GM21529 (cell line): ENCODE measurements around the gene SEC63.
"Not testable (repeated sequence)": the region's sequence is repeated elsewhere in the genome, so short reads cannot be mapped to it uniquely, and the experiment has no call there.

Source experiments
- ATAC-seq: cut with Tn5 transposase; IDR thresholded peaks from one replicate; pipeline ENCODE4 v1.9.1; 2021; ENCODE audit not compliant: unreplicated experiment

Gene SEC63, protein sequence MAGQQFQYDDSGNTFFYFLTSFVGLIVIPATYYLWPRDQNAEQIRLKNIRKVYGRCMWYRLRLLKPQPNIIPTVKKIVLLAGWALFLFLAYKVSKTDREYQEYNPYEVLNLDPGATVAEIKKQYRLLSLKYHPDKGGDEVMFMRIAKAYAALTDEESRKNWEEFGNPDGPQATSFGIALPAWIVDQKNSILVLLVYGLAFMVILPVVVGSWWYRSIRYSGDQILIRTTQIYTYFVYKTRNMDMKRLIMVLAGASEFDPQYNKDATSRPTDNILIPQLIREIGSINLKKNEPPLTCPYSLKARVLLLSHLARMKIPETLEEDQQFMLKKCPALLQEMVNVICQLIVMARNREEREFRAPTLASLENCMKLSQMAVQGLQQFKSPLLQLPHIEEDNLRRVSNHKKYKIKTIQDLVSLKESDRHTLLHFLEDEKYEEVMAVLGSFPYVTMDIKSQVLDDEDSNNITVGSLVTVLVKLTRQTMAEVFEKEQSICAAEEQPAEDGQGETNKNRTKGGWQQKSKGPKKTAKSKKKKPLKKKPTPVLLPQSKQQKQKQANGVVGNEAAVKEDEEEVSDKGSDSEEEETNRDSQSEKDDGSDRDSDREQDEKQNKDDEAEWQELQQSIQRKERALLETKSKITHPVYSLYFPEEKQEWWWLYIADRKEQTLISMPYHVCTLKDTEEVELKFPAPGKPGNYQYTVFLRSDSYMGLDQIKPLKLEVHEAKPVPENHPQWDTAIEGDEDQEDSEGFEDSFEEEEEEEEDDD

DNA sequence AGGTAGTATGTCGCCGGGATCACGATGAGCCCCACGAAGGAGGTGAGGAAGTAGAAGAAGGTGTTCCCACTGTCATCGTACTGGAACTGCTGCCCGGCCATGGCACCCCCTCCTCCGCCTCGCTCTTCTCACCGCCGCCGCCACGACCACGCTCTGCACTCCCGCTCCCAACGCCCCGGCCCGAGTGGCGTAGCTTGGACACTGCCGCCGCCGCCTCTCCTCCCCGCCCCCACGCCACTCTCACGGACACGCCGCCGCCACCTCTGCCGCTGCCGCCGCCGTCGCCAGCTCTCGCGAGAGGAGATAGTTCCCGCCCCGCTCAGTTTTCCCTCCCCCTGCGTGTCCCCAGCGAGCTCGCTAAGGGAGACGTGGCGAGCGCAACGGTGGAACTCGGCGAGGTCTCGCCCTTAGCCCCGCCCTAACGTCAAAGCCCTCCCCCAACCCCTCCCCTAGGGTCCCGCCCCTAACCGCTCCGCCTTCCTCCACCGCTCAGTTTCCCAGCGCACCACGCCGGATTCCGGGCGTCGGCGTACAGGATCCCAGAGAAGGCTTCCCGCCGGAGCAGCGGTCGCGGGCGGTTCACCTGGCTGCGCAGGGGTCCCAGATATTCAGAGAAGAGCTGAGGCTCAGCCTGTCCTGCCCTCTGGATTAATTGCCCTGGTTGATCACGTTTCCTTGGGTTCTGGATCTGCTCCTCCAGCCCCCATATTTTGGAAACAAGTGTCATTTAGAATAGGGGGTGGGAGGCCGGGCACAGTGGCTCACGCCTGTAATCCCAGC lies at the start of gene SEC63:
SEC63 (minus strand) TSS at position 300 of the 780 bp plus-strand sequence; CDS start at position 101, 199 bp downstream.
- peak; percentile 90 for ATAC-seq

DNA sequence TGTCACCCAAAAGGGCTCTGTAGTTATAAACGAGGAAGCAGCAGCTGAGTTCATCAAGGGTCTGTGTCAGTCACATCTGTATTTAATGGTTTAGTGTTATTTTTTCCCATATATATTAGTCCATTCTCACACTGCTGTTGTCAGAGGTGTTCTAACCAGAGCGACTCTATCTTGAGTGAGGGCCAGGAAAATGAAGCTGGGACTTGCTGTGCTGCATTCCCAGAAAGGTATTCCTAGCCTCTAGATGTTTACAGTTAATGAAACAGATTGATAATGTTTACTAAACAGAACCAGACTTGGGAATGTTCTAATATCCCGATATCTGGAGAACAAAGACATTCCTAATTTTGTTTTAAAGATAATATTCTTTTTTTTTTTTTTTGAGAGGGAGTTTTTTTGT lies 48.0 kb upstream of the SEC63 start:
- no peak for ATAC-seq

DNA sequence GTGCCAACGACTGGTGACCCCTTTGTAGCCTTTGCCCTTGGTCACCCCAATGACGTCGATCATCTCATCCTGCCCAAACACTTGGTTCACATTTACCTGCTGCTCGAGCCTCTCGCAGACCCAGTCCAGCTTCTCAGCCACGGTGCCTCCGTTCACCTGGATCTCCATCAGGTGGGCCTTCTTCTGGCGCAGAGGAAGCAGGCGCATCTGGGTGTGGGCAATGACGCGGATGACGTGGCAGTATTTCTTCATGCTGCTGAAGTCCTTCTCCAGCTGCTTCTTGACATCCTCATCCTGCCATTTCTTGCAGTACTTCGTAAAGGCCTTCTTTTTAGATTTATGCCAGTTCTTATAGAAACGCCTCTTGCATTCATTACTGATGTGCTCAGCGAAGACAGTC lies 46.9 kb upstream of the SEC63 start:
- ATAC-seq = no peak

DNA sequence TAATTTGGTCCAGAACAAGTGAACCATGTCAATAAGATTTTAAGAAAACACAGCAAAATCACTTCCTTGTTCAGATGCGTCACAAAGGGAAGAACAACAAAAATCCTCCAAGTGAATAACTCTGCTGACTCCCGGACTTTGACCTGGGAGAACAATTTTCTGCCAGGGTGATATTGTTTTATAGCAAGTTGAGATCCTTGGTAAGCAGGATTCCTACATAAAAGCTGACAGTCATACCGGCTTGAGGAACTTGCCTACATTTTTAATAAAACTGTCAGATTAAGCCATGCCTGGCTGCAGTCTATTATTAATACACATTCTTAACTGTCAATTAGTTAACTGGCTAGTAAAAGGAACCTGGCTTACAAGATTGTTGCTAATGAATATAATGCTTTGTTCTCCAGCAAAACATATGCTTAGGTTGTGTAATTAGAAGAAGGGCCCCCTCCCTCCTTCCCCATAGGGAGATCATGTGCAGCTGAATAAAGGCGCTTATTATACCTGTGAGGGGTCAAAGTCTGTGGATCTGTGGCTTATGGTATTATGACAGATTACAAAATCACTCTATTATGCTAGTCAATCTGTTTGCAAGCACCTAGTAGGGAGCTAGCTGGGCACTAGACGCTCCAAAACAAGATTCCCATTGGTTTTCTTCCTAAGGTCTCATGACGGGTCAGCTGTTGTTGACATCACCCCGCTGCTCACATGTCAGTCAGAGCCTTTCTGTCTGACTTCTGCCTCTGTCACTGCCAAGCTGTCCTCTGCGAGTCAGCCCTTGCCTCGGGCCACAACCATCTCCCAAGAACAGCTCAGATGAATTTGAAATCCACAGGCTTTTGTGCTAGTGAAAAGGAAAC lies 44.6 kb upstream of the SEC63 start:
- ATAC-seq = no peak

DNA sequence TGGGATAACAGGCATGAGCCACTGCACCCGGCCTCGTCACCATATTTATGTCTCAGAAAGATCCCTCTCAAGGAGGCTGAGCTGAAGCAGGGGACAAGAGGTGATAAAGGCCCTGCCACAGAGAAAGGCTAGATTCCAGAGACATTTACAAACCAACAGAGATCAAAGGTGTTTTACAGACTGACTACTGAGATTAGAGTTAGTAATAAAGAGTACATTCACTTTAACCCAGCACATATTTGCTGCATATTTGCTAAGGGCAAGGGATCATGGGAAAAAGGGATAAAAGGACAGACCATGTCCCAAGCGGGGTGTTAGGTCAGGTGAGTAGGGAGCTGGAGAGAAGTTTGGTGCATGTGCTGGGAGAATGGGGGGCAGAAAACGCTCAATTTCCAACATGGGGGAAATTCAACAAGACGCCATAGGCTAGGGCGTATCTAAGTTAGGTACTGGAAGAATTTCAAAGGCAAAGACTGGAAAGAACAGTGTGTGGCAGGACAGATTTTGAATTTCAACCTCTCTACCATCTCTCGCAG lies 43.8 kb upstream of the SEC63 start:
- no peak for ATAC-seq

DNA sequence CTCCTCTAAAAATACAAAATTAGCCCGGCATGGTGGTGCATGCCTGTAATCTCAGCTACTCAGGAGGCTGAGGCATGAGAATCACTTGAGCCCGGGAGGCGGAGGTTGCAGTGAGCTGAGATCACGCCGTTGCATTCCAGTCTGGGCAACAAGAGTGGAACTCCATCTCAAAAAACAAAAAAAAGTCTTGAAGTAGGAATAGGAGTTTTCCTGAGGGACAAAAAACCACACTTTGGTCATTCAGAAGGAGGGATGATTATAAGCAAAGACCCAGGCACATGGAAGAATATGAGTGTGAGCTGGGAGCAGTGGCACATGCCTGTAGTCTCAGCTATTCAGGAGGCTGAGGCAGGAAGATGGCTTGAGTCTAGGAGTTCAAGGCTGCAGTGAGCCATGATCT lies 42.3 kb upstream of the SEC63 start:
- ATAC-seq = not testable (repeated sequence)

DNA sequence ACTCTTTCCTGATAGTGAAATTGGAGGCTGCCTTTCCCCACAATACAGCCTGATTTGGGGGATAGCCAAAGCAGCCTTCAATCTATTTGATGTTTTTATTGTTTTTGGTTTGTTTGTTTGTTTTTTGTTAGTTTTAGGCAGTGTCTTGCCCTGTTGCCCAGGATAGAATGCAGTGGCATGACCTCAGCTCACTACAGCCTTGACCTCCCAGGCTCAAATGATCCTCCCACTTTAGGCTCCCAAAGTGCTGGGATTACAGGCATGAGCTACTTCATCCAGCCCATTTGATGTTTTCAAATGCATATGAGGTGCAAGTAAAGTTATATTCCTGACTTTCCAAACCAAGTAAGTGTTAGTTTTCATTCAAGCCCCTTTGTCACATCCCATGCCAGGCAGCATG lies 41.3 kb upstream of the SEC63 start:
- no peak for ATAC-seq

DNA sequence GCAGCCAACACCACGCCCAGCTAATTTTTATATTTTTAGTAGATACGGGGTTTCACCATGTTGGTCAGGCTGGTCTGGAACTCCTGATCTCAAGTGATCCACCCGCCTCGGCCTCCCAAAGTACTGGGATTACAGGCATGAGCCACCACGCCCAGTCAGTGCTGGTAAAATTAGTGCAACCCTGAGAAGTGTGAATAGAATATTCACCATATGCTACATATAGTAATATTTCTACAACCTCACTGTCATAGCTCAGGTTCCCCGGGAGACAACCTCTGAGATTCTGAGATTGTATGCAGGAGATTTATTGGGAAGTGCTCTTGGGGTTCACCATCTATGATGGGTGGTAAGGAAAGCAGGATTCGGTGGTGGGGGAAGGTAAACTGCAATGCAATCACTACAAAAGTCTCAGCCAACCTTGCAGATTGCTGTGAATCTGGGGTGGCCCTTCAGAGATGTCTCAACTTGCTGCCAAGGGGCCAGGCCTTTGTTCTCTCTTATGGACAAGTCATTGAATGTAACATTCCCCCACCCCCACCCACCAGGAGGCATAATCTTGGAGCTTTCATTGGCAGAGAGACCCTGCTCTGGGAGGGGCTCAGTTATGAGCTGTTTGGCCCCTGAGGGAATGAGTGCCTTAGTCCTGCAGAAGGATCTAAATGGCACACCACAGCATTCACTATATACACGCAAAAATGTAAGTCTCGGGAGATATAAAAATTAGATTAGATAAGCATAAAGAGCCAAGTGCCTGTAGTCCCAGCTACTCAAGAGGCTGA lies 34.0 kb upstream of the SEC63 start:
- no peak for ATAC-seq

DNA sequence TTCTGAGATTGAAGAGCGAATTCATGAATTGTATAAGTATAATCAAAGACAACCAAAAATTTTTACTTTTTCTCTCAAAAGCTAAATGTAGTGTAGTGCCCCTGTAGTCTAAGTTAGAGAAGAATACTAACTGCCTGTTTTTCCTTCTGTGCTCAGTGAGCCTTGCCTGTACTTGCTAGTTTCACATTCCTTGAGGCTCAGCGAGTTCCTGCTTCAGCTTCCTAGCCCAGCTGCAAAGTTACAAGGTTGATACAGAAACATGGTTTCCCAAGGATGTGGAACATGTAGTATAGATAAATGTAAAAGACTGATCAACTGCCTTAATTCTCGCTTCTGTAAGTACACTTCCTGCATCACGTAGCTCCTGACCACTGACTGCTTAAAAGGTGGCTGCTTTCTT lies 33.1 kb upstream of the SEC63 start:
- no peak for ATAC-seq

DNA sequence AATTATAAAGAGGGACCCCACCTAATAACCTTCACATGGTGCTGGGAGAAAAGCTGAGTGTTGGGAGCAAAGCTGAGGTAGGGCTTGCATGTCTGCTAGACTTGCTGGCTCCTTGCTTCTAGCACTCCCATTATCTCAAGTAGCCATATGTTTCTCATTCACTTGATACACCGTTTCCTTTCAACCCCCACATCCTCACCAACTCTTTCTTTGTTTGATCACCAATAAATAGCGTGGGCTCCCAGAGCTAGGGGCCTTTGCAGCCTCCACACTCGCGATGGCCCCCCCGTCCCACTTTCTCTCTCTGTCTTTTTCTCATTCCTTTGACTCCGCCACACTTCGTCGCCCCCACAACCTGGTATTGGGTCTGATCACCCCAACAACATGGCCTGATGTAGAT lies 32.6 kb upstream of the SEC63 start:
- not testable (repeated sequence) for ATAC-seq

DNA sequence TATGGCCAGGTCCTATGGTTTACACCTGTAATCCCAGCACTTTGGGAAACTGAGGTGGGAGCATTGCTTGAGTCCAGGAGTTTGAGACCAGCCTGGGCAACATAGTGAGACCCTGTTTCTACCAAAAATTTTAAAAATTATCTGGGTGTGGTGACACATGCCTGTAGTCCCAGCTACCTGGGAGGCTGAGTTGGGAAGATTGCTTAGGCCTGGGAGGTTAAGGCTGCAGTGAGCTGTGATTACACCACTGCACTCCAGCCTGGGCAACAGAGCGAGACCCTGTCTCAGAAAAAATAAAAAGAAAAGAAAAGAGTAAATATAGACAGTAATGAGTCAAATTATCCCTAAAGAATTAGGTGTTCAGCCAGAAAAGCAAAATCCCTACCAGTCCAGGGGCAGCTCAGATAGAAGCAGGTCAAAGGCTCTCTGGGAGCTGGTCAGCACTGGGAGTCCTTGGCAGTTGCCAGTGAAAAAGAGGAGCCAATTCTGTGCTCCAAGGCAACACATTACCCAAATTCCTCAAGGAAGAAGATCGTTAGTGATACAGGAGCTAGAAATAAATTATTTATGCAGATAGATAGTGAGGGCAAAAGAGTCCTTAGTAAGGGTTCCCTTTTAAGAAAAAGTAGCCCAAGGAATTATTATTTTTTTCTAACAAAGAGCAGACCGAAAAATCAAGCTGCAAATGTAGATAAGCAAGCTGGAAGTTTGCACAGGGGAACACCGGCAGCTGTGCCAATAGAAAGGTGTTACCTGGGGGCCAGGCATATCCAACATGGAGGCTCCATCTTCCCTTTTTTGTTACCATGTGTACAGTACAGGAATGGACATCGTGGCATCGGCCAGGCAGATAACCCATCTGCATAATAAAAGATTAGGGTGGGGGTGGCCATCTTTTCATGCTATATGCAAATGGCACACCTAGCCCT lies 31.4 kb upstream of the SEC63 start:
- no peak for ATAC-seq

DNA sequence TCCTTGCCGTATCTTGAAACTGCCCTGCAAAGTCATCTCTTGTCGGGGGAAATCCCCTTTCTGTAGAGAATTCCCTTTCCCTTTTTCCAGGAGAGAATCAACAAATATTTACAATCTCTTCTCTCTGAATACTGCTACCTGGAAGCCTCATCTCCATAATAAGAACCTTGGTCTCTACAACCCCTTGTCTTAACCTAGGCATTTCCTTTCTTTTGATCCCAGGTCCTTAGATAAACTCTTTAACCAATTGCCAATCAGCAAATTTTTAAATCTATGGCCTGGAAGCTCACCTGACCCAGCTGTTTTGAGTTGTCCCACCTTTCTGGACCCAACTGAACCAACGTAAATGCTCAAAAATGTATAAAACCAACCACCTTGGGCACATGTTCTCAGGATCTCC lies 30.6 kb upstream of the SEC63 start:
- no peak for ATAC-seq

DNA sequence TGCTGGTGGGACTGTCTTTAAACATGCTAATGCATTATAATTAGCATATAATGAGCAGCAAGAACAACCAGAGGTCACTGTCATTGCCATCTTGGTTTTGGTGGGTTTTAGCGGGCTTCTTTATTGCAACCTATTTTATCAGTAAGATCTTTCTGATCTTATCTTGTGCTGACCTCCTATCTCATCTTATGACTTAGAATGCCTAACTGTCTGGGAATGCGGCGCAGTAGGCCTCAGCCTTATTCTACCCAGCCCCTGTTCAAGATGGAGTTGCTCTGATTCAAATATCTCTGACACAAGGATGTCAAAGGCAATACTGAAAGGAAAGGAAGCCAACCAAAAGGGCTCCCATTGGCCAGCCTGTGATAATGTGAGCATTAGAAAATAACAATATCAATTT lies 29.8 kb upstream of the SEC63 start:
- no peak for ATAC-seq

DNA sequence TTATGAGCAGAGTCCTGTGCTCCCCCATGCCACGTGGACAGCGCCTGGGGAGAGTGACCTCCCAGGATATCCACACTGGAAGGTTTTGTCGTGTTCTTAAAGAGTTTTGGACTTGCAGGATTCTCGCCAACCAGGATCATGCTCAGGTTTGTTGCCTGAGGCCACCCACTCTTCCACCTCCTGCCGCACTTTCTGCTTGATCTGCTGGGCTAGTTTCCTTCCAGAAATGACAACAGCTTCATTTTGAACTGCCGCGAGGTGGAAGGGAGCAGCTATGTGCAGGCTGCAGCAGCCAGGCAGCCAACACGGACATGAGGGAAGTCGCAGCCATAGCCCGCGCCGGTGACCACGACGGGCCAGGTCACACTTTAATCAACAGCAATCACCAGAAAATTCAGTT lies 27.7 kb upstream of the SEC63 start:
- ATAC-seq = no peak

DNA sequence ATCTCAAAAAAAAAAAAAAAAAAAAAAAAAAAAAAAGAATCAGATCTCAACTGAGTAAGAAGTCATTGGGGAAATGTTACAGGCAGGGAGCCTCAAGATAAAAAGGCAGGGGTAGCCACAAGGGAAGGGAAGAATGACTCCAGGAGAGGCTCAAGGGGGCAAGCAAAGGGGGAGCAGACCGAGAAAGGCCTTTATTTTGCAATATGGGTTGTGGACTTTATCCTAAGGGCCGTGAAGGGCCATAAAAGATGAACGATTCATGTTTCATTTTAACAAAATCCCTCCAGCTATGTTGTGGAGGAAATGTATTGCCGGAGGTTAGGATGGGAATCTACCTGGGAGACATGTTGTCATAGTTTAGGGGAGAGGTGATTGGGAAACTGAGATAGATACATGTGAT lies 25.8 kb upstream of the SEC63 start:
- no peak for ATAC-seq

DNA sequence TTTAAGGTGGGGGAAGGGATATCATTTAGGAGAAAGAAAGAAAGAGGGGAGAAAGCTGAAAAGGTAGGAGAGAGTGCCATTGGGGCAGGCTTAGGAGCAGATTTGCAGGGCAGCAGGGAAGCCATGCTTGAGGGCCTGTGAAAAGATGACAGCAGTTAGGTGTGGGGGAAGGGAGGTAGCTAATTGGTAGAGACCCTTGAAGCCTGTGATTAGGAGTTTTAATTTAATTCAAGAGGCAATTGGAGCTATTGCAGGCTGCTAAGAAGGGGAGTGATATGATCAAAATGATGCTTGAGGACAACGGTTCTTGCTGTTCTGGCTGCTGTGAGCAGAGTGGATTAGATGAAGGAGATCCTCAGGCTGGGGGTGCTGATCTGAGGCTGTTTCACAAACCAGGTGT lies 24.5 kb upstream of the SEC63 start:
- ATAC-seq = no peak

DNA sequence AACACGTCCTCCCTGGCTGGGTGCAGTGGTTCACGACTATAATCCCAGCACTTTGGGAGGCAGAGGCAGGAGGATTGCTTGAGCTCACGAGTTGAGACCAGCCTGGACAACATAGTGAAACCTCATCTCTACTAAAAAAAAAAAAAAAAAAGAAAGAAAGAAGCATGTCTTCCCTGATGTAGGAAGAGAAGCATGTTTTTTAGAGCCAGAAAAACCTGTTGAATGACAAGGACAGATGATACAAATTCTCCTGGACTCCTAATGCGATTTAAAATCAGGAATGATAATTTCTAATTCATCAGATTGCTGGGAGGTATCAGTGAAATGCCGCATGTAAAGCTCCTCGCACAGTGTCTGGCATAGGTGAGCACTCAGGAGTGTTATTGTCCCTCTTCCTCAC lies 23.7 kb upstream of the SEC63 start:
- no peak for ATAC-seq

DNA sequence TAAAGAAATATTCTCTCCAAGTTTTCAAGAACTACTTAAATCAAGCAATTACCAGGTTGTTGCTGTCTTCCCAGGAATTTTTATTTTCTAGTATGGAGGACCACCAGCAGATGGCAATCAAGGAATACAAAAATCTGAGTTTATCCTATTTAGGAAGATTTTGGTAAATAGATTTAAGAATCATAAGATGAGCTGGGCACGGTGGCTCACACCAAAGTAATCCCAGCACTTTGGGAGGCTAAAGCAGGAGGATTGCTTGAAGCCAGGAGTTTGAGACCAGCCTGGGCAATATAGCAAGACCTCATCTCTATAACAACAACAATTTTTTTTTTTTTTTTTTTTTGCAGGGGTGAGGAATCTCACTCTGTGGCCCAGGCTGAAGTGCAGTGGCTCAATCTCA lies 19.3 kb upstream of the SEC63 start:
- ATAC-seq = no peak
